Activated CD4-positive, CD25-positive, alpha-beta regulatory T cell treated with anti-CD3 and anti-CD28 coated beads, Interleukin-2, amount 50 U/mL, for 24 hours (primary cell): ENCODE data around the gene TCP10L.
"Not testable (repeated sequence)": the region's sequence is repeated elsewhere in the genome, so short reads cannot be mapped to it uniquely, and the experiment has no call there.

Experiments used
- ATAC-seq, 2 donors: fragments of 150-1000 bp; cut with Tn5 transposase; one replicate each; pipeline ENCODE4 v1.10.0; 2021; ENCODE audit warnings: mild to moderate bottlenecking in 1 of 2, moderate library complexity in 1 of 2

The TCP10L gene

DNA sequence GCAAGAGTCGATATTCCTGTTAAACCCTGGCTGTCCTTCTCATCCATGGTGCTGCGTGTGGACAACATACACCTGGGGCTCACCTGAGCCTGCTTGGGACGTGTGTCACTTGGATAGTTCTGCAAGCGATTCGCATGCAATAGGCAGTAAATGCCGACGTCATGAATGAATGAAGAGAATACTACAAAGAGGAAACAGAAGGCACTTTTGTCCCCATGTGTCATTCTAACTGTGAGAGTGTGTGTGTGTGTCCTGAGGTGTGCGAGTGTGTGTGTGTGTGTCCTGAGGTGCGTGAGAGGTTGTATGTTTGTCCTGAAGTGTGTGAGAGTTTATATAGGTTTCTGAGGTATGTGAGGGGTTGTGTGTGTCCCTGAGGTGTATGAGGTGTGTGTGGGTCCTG, 647 bp upstream of the TCP10L start:
- ATAC-seq: no peak

GRCh38 chr21:32584472-32584871, 851 bp downstream of the TCP10L start:
- ATAC-seq: no peak

DNA sequence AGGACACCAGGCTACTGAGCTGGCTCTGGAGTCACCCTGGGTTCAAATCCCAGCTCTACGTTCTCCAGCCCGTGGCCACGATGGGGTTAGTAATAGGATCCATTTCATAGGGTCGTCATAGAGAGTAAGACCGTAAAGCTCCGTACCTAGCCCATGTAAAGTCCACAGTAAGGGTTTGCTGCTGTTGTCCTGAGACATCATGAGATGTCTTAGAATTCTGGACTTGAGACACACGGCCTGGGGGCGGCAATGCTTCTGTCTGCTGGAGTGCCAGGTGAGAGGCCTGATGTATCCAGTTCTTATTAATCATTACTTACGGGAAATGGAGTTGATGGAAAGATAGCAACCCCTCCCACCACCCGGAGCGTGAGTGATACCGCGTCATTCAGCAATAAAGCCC, 3.6 kb downstream of the TCP10L start:
- no peak for ATAC-seq

DNA sequence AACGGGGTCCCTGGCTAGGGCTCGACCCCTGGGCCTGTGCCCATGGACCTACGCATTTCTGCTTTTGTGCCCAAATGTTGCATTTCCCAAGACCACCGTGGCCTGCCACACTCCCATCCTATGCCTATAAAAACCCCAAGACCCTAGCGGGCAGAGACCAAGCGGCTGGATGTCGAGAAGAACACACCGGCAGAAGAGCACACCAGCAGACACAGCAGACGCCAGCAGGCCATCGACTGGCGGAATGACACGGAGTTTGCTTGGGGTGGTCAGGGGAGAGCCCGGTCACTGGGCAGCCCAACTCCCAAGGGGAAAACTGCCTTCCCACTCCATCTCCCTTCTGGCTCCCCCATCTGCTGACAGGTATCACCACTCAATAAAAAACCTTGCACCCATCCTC, 4.4 kb downstream of the TCP10L start:
- ATAC-seq: no peak

DNA sequence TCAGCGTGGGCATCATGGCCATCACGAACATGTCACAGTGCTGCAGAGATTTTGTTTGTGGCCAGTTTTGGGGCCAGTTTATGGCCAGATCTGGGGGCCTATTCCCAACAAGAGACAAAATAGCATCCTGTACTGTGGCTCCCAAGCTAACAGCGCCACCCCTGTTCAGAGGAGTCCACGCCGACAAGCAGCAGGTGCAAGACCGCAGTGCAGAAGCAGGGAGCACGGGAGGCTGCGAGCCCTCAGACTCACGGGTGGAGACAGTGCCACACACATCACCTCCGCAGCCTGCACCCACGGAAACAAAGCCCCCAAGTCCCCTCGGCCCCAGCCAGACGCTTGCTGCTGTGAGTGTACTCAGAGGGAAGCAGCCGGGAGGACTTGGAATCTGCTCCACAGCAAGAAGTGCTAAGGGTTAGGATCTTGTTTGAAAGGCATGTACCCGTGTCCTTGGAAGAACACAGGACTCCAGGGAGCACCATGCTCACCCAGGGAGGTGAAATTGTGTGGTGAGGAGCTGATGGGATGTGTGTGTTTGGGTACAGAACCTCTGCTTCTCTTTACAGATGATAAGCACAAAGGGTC, 7.1 kb downstream of the TCP10L start:
- ATAC-seq: no peak

- ATAC-seq: no peak
These were observed 9.3 kb downstream of the TCP10L start for GRCh38 chr21:32576011-32576410.

DNA sequence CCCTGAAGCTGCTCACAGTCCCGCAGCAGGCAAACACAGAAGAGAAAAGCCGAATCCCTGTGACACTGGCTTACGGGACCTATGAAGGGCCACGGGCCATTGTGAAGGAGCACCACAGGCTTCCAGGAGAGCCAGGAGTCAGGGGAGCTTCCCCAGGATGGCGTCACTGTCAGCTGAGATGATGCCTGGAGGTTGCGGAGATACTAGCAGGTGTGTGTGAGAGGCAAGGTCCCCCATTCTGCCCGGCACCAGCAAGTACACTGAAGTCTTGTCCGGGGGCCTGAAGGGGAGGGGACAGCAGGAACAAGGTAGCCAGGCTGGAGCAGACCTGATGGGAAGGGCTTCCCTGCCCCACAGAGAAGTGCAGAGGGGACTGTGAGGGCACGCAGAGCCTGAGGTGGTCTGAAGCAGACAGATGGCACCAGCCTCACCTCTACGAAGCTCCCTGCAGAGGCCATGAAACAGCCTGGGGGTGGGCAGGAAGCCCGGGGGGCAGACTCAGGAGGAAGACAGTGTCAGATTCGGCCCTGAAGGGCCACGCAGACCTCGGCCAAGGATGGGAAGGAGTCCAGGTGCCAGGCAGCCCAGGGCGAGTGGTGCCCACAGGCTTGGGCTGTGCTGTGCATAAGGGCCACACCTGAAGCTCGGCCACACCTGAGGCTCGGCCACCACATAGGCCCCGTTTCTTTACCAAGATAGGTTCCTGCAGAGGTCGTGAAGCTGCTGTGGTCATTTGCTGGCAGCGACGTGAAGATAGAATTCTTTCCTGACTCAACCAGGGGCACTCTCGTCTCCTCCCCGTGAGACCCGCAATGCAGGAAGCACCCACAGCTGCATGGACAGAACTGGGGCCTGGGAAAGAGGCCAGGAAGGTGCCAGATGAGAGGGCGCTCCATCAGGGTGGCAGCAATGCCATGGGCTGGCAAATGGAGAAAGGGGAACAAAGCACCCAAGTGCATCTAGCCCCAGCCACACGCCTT, 10.1 kb downstream of the TCP10L start:
- no peak for ATAC-seq

- no peak for ATAC-seq
These were observed 12.5 kb downstream of the TCP10L start for GRCh38 chr21:32572574-32573420.

- no peak for ATAC-seq
These were observed 14.9 kb downstream of the TCP10L start for GRCh38 chr21:32570456-32570855.

- ATAC-seq: peak; percentile 87 to 90
These were observed 15.8 kb downstream of the TCP10L start for GRCh38 chr21:32569261-32570230.

DNA sequence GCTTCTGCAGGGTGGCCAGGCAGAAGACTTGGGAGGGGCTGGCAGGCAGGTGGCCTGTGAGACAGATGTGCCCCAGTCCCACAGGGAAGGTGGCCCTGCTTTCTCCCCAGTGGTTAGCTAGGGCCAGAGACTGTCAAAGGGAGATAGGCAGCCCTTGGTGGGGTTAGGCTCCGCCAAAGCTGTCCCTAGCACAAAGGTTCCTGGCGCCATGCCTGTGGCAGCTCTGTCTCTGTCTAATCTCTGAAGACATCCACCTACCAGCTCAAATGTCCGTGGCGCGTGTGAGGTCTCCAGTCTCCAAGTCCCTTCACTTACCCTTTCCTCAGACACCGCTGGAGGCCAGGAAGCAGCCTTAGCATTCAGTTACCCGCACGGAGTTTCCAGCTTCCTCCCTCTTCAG, 17.7 kb downstream of the TCP10L start:
- ATAC-seq: no peak

GRCh38 chr21:32566741-32567389, 18.5 kb downstream of the TCP10L start:
- ATAC-seq: no peak

DNA sequence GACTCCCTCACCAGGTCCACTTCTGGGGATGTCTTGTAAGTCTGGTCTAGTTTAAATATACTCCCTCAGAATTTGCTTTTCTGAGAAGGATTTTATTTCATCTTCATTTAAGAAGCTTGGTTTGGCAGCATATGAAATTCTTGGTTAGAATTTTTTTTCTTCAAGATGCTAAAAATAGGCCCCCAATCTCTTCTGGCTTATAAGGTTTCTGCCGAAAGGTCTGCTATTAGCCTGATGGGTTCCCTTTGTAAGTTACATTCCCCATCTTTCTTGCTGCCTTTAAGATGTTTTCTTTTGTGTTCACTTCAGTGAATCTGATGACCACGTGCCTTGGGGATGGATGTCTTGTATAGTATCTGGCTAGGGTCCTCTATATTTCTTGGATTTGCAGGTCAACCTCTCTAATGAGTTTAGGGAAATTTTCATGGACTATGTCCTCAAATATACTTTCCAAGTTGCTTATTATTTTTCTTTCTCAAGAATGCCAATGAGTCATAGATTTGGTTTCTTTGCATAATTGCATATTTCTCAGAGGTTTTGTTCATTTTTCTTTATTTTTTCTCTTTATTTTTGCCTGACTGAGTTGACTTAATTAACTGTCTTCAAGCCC, 19.4 kb downstream of the TCP10L start:
- no peak for ATAC-seq

DNA sequence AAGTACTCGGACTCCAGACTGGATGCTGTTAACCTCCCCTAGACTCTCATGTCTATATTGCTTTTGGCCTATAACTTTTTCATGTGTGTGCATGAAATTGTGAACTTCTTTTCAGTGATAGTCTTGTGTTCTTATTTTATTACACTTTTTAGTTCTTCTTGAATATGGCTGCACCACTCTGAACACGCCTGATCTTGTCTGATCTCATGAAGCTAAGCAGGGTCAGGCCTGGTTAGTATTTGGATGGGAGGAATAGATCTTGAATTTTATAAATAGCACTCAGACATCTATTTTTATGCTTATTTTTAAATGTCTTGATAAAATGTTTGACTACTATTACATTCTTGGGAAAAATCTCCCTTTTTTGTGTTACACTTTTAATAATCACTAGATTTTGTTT, 22.4 kb downstream of the TCP10L start:
- no peak for ATAC-seq

DNA sequence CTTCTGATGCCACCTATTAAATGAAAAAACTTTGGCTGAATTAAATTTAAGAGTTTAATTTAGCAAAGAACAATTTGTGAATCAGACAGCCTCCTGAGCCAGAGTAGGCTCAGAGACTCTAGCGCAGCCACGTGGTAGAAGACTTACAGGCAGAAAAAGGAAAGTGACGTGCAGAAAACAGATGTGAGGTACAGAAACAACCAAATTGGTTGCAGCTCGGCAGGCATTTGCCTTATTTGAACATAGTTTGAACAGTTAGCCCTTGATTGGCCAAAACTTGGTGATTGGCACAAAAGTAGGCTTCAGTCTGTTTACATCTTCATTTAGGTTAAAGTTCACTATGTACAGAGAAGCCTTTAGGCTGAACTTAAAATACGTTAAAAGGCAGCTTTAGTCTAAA, 22.9 kb downstream of the TCP10L start:
- no peak for ATAC-seq

DNA sequence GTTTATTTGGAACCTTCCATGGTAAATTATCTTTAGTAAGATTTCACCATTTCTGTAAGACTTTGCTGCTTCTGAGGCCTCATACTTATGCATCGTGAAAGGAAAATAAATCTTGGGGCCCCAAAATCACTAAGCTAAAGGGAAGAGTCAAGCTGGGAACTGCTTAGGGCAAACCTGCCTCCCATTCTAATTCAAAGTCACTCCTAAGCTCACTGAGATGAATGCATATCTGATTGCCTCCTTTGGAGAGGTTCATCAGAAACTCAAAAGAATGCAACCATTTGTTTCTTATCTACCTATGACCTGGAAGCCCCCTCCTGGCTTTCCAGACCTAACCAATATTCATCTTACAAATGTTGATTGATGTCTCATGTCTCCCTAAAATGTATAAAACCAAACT, 23.8 kb downstream of the TCP10L start:
- not testable (repeated sequence) for ATAC-seq

GRCh38 chr21:32560896-32561295, 24.4 kb downstream of the TCP10L start:
- no peak for ATAC-seq

- no peak for ATAC-seq
These were observed 26.2 kb downstream of the TCP10L start for GRCh38 chr21:32559006-32559610.

DNA sequence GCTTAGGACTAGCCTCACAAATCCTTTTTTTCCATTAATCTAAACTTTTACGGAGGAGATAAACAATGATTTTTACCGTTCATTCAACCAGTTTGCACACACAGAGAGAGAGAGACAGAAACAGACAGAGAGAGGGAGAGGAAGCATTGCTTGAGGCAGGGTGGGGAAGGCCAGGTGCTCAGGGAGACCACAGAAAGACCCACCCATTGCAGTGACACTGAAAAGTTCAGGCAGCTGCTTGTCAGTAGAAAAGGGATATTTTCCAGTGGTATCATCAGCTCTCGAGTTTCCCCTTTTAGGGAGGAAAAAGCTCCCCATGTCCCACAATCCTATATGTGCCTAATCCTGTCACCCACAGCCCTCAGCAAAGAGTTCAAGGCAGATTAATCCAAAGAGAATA, 27.2 kb downstream of the TCP10L start:
- no peak for ATAC-seq

- no peak for ATAC-seq
These were observed 30.3 kb downstream of the TCP10L start for GRCh38 chr21:32554832-32555638.
